ENCODE data around the gene PDGFD. TPM values are rescaled to one million over a fixed set of nuclear protein-coding genes. Genes with fewer than 3 reads are reported as not detected.

Gene PDGFD
- total and polyA plus RNA-seq, 2 donors (not counting 1 experiment from before 2014, with no cell fraction given) = 1.3 TPM

GRCh38 chr11:103972013-103972412 is 191.9 kb downstream of the PDGFD start:
- no peak overlapping the region for H3K9ac ChIP-seq (ENCODE audit: insufficient read depth, low read length)
- H3K27ac ChIP-seq (ENCODE audit: insufficient read depth, low read length) = no peak overlapping the region
- no peak for DNase-seq (ENCODE audit: low read depth in 2 of 2)
- H3K27me3 ChIP-seq (ENCODE audit: control insufficient read depth, insufficient read depth, low read length) = no peaks in the 10 kb centered on the region
- no peaks in the 10 kb centered on the region for H3K79me2 ChIP-seq (ENCODE audit: control insufficient read depth, insufficient read depth, low read length)
- H3K4me1 ChIP-seq (ENCODE audit: control insufficient read depth, extremely low read depth, insufficient read depth, low read length) = no peaks in the 10 kb centered on the region
- no peak for TF ChIP-seq EZH2 (IDR thresholded peaks at IDR 0.05; ENCODE audit: low read length, missing control alignments)
- H4K20me1 ChIP-seq (ENCODE audit: control insufficient read depth, extremely low read depth, insufficient read depth, low read length) = no peaks in the 10 kb centered on the region
- no peak overlapping the region for H2AFZ ChIP-seq (ENCODE audit: low read length)
- H3K4me3 ChIP-seq (replicated peaks in 1 of 4; ENCODE audit: control extremely low read depth in 1 of 4, insufficient read depth in 1 of 4, low read depth in 3 of 4, low read length in 4 of 4) = no peak overlapping the region
- H3K36me3 ChIP-seq (ENCODE audit: control insufficient read depth, insufficient read depth, low read length) = no peaks in the 10 kb centered on the region
- no peaks in the 10 kb centered on the region for H3K9me3 ChIP-seq (ENCODE audit: control insufficient read depth, insufficient read depth, low read depth, low read length)
- no peak overlapping the region for H3K4me2 ChIP-seq (ENCODE audit: extremely low read depth, insufficient read depth, low read length)

DNA sequence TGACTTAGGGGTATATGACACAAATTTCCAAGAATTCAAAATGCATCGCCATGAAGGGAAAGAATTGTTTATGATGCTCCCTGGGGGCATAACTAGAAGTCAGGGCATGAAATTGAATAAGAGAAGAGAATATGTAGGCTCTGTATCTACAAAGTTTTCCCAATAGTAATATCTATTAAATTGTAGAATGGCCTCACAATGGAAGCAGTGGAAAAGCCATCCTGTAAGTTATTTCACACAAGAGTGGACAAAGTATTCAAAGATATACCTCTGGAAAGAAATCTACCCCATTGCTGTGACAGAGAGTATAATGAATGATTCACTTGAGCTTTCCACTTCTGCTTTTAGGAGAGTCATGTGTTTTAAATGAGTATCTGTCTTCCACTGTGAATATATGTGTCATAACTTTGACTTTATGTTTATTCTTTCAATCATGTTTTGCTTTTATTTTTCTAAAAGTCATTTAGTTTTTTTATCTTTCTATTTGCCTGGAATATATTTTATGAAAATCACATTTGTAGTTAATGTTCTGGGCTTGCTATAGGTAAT is 193.2 kb downstream of the PDGFD start:
- DNase-seq (ENCODE audit: low read depth in 2 of 2) = no peak
- H3K79me2 ChIP-seq (ENCODE audit: control insufficient read depth, insufficient read depth, low read length) = no peaks in the 10 kb centered on the region
- no peak overlapping the region for H3K9ac ChIP-seq (ENCODE audit: insufficient read depth, low read length)
- H3K27me3 ChIP-seq (ENCODE audit: control insufficient read depth, insufficient read depth, low read length) = no peaks in the 10 kb centered on the region
- no peak overlapping the region for H3K27ac ChIP-seq (ENCODE audit: insufficient read depth, low read length)
- H3K9me3 ChIP-seq (ENCODE audit: control insufficient read depth, insufficient read depth, low read depth, low read length) = no peaks in the 10 kb centered on the region
- no peak overlapping the region for H3K4me2 ChIP-seq (ENCODE audit: extremely low read depth, insufficient read depth, low read length)
- no peaks in the 10 kb centered on the region for H3K36me3 ChIP-seq (ENCODE audit: control insufficient read depth, insufficient read depth, low read length)
- no peaks in the 10 kb centered on the region for H4K20me1 ChIP-seq (ENCODE audit: control insufficient read depth, extremely low read depth, insufficient read depth, low read length)
- H3K4me1 ChIP-seq (ENCODE audit: control insufficient read depth, extremely low read depth, insufficient read depth, low read length) = no peaks in the 10 kb centered on the region
- TF ChIP-seq EZH2 (IDR thresholded peaks at IDR 0.05; ENCODE audit: low read length, missing control alignments) (no peak), CTCF (conservative IDR thresholded peaks at IDR 0.05 in 1 of 2, IDR thresholded peaks at IDR 0.05 in 1 of 2; ENCODE audit: low read depth in 1 of 2, low read length in 2 of 2) (no peak)
- no peak overlapping the region for H2AFZ ChIP-seq (ENCODE audit: low read length)
- no peak overlapping the region for H3K4me3 ChIP-seq (replicated peaks in 1 of 4; ENCODE audit: control extremely low read depth in 1 of 4, insufficient read depth in 1 of 4, low read depth in 3 of 4, low read length in 4 of 4)

DNA sequence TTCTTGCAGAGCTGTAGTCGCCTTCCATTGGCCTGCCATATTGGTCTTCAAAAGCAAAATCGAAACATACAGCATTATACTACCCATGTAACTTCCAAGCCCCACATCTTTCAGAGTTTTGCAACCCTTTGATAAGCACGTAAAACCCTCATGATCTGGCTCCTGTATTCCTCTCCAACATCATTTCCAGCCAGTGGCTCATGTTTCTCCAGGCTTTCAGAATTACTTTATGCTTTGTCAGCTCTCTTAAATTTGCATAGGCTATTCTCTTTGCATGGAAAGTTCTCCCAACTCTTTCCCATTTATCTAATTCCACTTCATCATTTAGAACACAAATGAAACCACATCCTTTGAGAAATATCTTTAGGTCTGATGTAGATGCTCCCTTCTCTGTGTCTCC is 195.3 kb downstream of the PDGFD start:
- Histone ChIP-seq H3K9me3 (ENCODE audit: control insufficient read depth, insufficient read depth, low read depth, low read length) (no peaks in the 10 kb centered on the region), H3K27me3 (ENCODE audit: control insufficient read depth, insufficient read depth, low read length) (no peaks in the 10 kb centered on the region), H3K4me3 (replicated peaks in 1 of 4; ENCODE audit: control extremely low read depth in 1 of 4, insufficient read depth in 1 of 4, low read depth in 3 of 4, low read length in 4 of 4) (no peak overlapping the region), H3K4me1 (ENCODE audit: control insufficient read depth, extremely low read depth, insufficient read depth, low read length) (no peaks in the 10 kb centered on the region), H3K4me2 (ENCODE audit: extremely low read depth, insufficient read depth, low read length) (no peak overlapping the region), H4K20me1 (ENCODE audit: control insufficient read depth, extremely low read depth, insufficient read depth, low read length) (no peaks in the 10 kb centered on the region), H3K36me3 (ENCODE audit: control insufficient read depth, insufficient read depth, low read length) (no peaks in the 10 kb centered on the region), H3K9ac (ENCODE audit: insufficient read depth, low read length) (no peak overlapping the region), H3K27ac (ENCODE audit: insufficient read depth, low read length) (no peak overlapping the region), H3K79me2 (ENCODE audit: control insufficient read depth, insufficient read depth, low read length) (no peaks in the 10 kb centered on the region), H2AFZ (ENCODE audit: low read length) (no peak overlapping the region)
- TF ChIP-seq CTCF (conservative IDR thresholded peaks at IDR 0.05 in 1 of 2, IDR thresholded peaks at IDR 0.05 in 1 of 2; ENCODE audit: low read depth in 1 of 2, low read length in 2 of 2) (no peak), EZH2 (IDR thresholded peaks at IDR 0.05; ENCODE audit: low read length, missing control alignments) (no peak)
- DNase-seq (ENCODE audit: low read depth in 2 of 2) = peak in 1 of 2 donors; percentile 62
